ENCODE results near the gene SLC9A3.

The SLC9A3 gene

GRCh38 chr5:538271-538771 lies 14.1 kb upstream of the SLC9A3 start:
- no peak for DNase-seq (ENCODE audit: low read depth)

DNA sequence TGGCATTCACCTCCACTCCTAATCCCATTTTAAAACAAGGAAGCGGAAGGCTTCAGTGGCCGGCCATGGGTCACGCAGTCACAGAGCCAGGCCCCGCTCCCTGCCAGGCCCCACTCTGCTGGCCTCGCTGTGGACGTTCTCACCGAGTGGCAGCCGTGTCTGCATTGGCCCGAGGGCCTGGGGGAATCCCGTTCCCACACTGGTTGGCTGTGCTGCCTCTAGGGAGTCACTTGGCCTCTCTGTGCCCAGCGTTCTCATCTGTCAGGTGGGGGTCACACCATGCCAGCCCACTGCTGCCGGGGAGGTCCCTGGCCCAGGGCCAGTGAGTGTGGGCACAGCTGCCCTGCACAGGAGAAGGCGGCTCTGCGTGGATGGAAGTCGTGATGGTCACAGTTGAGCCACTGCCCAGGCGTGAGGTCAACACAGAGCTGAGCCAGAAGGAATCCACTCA lies 13.4 kb upstream of the SLC9A3 start:
- no peak for DNase-seq (ENCODE audit: low read depth)

DNA sequence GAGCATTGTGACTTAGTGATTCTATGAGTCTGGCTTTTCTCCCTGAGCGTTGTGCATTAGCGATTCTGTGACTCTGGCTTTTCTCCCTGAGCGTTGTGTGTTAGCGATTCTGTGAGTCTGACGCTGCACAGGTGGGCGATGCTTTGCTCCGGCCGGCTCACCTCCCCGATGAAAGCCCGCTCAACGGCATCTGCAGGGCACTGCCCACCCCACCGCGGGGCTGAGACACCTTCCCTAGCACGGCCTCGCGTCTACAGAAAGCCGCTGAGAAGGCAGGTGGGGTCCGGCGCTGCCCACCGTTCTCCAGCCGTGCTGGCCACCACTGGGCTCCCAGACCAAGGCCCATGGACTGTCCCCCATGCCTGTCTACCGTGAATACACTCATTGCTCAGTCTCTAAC lies 12.8 kb upstream of the SLC9A3 start:
- no peak for DNase-seq (ENCODE audit: low read depth)

- DNase-seq (ENCODE audit: low read depth), result no peak
Observed at GRCh38 chr5:535846-536698, 11.8 kb upstream of the SLC9A3 start.

- no peak for DNase-seq (ENCODE audit: low read depth)
Observed at GRCh38 chr5:534743-535671, 10.8 kb upstream of the SLC9A3 start.

DNA sequence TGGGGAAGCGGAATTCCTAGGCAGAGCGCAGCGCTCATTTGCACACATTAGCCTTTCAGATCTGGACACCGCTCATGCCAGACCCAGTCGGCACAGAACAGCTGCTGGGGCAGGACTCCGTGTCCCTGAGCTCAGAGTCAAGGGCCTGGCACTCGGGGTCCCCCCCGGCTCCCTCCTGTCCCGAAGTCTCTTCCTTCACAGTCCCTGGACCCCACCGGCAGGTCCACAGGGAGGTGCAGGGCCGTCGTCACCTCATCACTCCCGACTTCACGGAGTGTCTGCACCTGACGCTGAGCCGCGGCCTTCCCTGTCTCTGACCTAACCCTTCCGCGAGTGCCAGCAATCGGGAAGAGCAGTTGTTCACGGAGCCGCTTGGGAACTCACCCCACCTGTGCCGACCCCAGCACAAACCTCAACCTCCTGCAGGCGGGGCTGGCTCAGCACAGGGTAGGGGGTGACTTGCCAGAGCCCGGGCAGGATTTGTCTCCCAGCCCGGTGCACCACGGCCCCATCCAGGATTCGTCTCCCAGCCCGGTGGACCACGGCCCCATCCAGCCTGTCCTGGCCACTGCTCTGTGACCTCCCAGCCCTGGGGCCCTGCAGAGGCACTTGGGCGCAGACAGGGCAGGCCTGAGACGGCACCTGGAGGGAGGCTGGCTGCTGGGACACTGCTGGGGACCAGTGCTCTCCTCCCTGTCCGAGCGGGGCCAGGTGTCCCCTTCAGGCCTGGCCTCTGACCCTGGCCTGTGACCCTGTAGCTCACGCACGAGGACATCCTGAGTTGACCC lies 9.9 kb upstream of the SLC9A3 start:
- DNase-seq (ENCODE audit: low read depth), result no peak

DNA sequence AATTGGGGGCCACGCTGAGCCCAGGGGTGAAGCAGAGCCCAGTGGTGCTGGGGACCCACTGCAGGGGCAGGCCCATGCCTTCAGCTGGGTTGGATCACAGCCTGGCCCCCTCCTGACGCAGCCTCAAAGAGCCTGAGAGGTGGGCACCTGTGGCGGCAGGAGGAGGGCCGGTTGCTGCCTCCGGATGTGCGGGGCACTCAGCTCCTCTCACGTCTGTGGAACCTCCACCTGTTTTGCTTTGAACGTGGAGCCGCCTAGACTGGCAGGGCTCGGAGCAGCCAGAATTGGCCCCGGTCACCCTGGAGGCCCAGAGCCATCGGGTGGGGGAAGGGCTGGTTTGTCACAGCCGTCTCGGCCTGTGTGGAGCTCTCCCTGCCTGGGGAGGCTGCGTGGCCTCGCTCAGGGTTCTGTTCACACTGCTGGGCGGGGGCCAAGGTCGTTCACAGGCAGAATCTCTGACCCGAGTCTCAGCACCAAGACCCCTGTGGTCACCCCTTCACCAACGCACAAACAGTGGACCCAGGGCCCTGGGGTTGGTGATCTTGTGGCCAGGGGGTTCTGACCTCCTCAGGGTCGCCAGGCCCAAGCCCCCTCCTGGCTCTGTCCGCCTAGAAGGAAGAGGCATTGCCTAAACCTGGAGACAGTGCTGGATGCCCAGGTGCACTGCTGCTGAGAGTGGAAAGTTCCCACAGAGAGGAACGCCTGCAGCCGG lies 9.2 kb upstream of the SLC9A3 start:
- no peak for DNase-seq (ENCODE audit: low read depth)

- no peak for DNase-seq (ENCODE audit: low read depth)
Observed at GRCh38 chr5:532521-533242, 8.4 kb upstream of the SLC9A3 start.

GRCh38 chr5:531749-532315 lies 7.6 kb upstream of the SLC9A3 start:
- DNase-seq (ENCODE audit: low read depth), result no peak

GRCh38 chr5:531101-531748 lies 7.0 kb upstream of the SLC9A3 start:
- no peak for DNase-seq (ENCODE audit: low read depth)

DNA sequence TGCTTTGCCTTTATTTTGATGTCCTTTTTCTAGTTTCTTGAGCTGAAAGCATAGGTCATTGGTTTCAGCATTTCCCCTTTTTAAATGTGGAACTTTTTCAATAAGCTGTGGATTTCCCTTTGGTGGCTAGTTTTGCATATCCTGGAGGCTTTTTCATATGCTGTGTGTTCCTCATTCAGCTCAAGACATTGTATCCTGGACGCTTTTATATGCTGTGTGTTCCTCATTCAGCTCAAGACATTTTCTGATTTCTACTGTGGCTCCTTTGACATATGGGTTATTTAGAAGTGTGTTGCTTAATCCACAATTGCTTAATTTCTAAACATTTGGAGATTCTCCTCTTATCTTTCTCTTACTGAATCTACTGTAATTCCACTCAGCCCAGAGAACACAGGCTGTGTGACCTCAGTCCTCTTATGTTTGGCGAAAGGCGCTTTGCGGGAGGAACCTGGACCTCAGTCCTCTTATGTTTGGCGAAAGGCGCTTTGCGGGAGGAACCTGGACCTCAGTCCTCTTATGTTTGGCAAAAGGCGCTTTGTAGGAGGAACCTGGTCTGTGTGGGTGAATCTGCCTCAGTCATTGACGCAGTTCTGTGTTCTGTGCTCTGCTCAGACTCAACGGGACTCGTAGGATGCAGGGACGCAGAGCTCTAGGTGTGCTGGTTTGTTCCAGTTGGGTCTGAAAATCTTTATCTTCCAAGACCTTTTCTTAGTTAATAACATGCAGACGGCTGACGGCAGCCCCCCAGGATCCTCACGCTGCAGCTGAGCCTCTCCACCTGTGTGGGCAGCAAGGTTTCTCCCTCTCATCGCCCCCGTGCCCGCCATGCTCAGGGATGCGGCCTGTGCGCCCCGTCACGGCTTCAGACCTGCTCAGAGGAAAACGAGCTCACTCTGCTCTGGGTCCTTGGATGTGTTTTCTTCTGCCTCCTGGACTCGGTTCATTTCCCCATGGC lies 6.0 kb upstream of the SLC9A3 start:
- DNase-seq (ENCODE audit: low read depth), result no peak

DNA sequence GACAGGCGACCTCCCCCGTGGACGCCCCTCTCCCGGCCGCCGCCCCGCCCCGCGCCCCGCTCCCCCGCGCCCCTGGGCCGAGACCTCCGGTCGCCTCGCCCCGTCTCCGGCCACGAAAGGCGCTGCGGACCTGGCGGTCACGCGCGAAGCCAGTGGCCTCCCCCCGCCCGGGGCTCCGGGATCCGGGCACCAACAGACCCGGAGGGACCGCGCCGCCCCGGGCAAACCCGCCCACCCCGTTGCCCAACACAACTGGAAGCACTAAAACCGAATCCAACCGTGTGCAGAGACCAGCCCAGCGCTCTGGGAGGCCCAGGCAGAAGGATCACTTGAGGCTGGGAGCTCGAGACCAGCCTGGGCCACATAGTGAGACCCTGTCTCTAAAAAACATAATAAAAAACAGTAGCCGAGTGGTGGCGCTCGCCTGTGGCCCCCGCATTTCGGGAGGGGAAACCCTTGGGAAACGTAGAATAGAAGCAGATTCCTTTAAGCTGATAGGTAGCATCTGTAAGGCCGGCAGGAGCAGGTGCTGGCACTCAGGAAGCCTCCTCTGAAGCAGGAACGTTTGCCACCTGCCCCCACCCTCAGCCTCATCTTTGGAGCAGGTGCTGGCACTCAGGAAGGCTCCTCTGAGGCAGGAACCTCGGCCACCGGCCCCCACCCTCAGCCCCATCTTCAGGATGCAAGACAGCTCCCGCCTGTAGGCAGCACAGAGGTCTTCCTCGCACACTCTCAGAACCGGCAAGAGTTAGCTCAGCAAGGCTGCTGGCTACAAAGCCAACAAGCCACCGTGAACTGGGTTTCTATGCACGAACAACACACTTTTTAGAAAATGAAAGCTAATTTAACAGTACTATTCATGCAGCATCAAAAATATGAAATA lies 4.6 kb upstream of the SLC9A3 start:
- no peak for DNase-seq (ENCODE audit: low read depth)

DNA sequence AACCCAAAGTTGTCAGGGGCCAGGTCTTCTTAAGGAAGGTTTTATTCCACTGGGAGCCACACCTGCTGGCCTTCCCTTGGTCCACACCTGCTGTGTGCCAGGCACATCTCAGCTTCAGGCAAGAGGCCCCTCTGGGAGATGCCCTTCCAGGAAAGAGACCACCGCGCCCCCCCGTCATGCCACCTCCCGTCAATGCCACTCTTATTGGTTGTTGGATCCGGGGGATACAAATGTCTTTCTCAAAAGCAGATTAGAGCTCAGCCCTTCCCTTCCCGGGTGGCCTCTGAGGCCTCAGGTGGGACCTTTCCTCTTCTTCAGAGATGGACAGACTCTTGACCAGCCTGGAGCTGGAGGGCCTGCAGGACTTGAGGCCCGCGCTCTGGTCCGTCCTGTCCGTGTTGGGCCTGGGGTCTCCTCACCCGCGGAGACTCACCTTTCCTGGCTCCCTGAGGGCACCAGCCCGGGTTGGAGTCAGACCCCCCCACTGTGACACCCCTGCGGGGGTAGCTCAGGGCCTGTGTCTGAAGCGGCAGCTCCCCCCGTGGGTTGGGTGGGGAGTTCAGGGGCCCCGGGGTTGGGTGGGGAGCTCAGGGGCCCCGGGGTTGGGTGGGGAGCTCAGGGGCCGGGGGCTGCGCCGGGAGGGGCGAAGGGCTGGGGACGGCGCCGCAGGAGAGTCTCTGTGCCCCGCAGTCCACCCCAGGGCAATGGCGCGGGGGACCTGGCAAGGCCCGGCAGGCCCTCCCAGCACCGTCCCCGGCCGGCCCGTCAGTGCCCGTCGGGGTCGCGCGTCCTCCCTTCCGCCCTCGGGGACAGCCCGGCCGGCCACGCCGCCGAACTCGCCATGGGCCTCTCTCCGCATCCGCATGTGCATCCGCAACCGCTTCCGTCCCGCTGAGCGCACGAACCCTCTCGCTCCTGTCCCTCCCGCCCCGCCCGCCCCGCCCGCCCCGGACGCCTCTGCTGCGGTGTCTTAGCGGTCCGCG lies 3.7 kb upstream of the SLC9A3 start:
- DNase-seq (ENCODE audit: low read depth), result no peak

DNA sequence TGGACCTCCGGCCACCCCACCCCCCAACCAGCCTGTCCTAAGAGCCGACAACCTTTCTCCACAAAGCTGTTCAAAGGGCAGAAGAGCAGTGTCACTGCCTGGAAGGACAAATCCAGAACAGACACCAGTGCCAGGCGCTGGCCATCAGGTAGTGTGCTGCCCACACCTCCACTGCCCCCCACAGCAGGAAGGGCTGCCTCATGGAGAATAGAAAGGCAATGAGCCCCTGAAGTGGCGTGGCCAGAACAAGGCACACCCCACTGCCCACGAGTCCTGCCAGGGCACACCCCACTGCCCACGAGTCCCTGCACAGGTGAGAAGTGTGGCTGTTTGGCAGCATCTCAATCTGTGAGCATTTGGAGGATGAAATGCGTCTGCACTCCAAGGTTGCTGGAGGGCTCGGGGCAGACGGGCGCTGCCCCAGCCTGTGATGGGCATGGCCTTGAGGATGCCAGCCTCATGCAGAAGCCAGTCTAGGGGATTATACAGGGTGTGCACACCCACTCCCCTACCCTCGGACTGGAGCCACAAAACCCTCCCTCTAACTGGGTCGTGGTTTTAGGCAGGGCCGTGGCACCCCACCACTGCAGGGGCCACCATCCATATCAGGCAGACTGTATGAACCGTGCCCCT lies 2.3 kb upstream of the SLC9A3 start:
- no peak for DNase-seq (ENCODE audit: low read depth)

GRCh38 chr5:525916-526315 lies 1.7 kb upstream of the SLC9A3 start:
- no peak for DNase-seq (ENCODE audit: low read depth)

Measured in stromal cell of bone marrow (primary cell).